Vagina (tissue), 2 donors: ENCODE measurements around the gene NCF1.
"Not testable (repeated sequence)": the region's sequence is repeated elsewhere in the genome, so short reads cannot be mapped to it uniquely, and the experiment has no call there.

Experiments
- POLR2A ChIP-seq, 2 donors: fragments of 450-650 bp; IDR thresholded peaks; one replicate each; pipeline ENCODE4 v1.6.1; 2017; ENCODE audit warnings: antibody characterized with exemption in 2 of 2, mild to moderate bottlenecking in 2 of 2, moderate library complexity in 2 of 2
- TF ChIP-seq, protein P1 (sequence below), 3 experiments: fragments of 450-650 bp in 2 of 3; fragments of 200-600 bp in 1 of 3; sonication (generic) in 1 of 3; IDR thresholded peaks; one replicate each; pipeline ENCODE4 v1.5.1; 2017 to 2019; ENCODE audit warnings: antibody characterized with exemption in 3 of 3, mild to moderate bottlenecking in 2 of 3, moderate library complexity in 2 of 3

DNA sequence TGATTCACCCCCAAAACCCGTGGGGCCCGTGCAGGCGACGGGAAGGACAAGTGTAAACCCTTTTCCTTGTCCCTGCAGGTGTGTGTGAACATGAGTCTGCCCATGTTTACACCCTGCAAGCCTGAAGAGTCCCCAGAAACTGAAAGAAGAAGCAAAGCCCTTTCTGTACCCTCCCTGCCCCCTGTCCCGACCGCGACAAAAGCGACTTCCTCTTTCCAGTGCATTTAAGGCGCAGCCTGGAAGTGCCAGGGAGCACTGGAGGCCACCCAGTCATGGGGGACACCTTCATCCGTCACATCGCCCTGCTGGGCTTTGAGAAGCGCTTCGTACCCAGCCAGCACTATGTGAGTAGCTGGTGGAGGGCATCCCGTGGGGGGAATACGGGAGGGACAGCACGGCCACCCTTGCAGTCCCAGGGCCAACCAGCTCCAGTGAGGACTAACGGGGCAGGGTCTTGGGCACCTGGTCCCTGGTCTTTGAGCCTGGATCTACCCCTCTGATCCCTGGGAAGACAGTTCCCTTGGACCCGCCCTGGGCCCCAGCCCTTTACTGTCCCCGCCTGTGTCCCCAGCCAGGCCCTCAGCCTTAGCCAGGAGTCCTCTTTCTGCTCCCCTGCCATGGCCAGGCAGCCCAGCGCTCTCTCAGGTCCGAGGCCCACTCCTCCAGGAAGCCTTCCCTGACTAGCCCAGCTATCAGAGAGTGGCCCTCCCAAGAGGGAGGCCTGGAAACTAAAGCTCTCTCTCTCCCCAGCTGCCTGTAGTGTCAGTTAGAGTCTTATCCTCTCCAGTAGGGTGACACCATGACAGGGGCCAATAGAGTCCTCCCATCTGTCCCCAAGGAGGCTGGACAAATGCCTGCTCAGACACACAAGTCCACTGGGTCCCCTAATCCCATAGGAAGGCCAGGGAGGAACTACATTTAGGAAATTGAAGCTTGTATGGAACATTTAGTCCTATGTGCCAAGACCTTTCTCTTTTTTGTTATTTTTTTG lies at the start of gene NCF1:
- TF ChIP-seq, protein P1, sequence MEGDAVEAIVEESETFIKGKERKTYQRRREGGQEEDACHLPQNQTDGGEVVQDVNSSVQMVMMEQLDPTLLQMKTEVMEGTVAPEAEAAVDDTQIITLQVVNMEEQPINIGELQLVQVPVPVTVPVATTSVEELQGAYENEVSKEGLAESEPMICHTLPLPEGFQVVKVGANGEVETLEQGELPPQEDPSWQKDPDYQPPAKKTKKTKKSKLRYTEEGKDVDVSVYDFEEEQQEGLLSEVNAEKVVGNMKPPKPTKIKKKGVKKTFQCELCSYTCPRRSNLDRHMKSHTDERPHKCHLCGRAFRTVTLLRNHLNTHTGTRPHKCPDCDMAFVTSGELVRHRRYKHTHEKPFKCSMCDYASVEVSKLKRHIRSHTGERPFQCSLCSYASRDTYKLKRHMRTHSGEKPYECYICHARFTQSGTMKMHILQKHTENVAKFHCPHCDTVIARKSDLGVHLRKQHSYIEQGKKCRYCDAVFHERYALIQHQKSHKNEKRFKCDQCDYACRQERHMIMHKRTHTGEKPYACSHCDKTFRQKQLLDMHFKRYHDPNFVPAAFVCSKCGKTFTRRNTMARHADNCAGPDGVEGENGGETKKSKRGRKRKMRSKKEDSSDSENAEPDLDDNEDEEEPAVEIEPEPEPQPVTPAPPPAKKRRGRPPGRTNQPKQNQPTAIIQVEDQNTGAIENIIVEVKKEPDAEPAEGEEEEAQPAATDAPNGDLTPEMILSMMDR (IDR thresholded peaks at IDR 0.05), result not testable (repeated sequence)
- TF ChIP-seq POLR2A (IDR thresholded peaks at IDR 0.05), result not testable (repeated sequence)
